PC-9 (cell line): Measurements from ENCODE around the gene ACOXL. TPM values are rescaled to one million over a fixed set of nuclear protein-coding genes. Genes with fewer than 3 reads are reported as not detected.

ENCODE experiments used
- BruUV-seq: library from RNA; stranded (reverse); fragments of 400-500 nt; replicated peaks from 2 replicates; lab custom pipeline; 2021; lab: Mats Ljungman, UMichigan
- CTCF ChIA-PET: fragments of 300-600 bp; sonication (Branson Sonifier 250); formaldehyde crosslinking; loops from one replicate; lab custom pipeline; 2022; ENCODE audit warnings: antibody characterized with exemption; lab: Charles Lee
- POLR2A ChIA-PET: fragments of 300-600 bp; sonication (Branson Sonifier 250); formaldehyde crosslinking; loops from one replicate; lab custom pipeline; 2022; ENCODE audit warnings: antibody characterized with exemption; ENCODE audit not compliant: unreplicated experiment; lab: Charles Lee
- DNase-seq, 2 experiments: peaks; one replicate each; pipeline versions ENCODE4 v3.0.0 to v3.0.0-alpha.2; 2015 to 2022; ENCODE audit warnings: mixed read lengths in 1 of 2
- H2AFZ ChIP-seq: fragments of 200-600 bp; sonication (generic); 2 replicates; pipeline ENCODE4 v1.8.1; 2017; ENCODE audit warnings: antibody characterized with exemption
- H3F3A ChIP-seq: fragments of 200-600 bp; sonication (generic); 2 replicates; pipeline ENCODE4 v1.8.1; 2017; ENCODE audit warnings: antibody characterized with exemption, mild to moderate bottlenecking, low read depth; ENCODE audit not compliant: insufficient read depth
- H3K27ac ChIP-seq: fragments of 200-600 bp; sonication (generic); 2 replicates; pipeline ENCODE4 v1.6.1; 2016; ENCODE audit warnings: mixed run types
- H3K27me3 ChIP-seq: fragments of 200-600 bp; sonication (generic); 2 replicates; pipeline ENCODE4 v1.6.1; 2016; ENCODE audit warnings: low read depth, mixed run types; ENCODE audit not compliant: insufficient read depth
- H3K36me3 ChIP-seq: fragments of 200-600 bp; sonication (generic); 2 replicates; pipeline ENCODE4 v1.6.1; 2016; ENCODE audit warnings: low read depth, mixed run types
- H3K4me1 ChIP-seq: fragments of 200-600 bp; sonication (generic); replicated peaks from 2 replicates; pipeline ENCODE4 v1.6.1; 2016; ENCODE audit warnings: mixed run types; ENCODE audit not compliant: insufficient read depth
- H3K4me2 ChIP-seq: fragments of 200-600 bp; sonication (generic); 2 replicates; pipeline ENCODE4 v1.6.1; 2017; ENCODE audit warnings: mixed run types
- H3K4me3 ChIP-seq: fragments of 200-600 bp; sonication (generic); 2 replicates; pipeline ENCODE4 v1.6.1; 2016; ENCODE audit warnings: mixed run types
- H3K79me2 ChIP-seq: fragments of 200-600 bp; sonication (generic); 2 replicates; pipeline ENCODE4 v1.6.1; 2017; ENCODE audit warnings: low read depth, mixed run types
- H3K9me2 ChIP-seq: fragments of 200-600 bp; sonication (generic); 2 replicates; pipeline ENCODE4 v1.8.1; 2017; ENCODE audit warnings: mild to moderate bottlenecking; ENCODE audit not compliant: insufficient read depth
- H3K9me3 ChIP-seq: fragments of 200-600 bp; sonication (generic); 2 replicates; pipeline ENCODE4 v1.8.1; 2016; ENCODE audit warnings: low read depth; ENCODE audit not compliant: insufficient read depth
- H4K20me1 ChIP-seq: fragments of 200-600 bp; sonication (generic); 2 replicates; pipeline ENCODE4 v1.8.1; 2017; ENCODE audit not compliant: insufficient read depth
- EZH2 ChIP-seq: fragments of 200-600 bp; sonication (generic); IDR thresholded peaks from 2 replicates; pipeline ENCODE4 v1.8.0; 2017; ENCODE audit warnings: antibody characterized with exemption, low read depth
- intact Hi-C: fragments of 100-400 bp; cut with micrococcal nuclease; formaldehyde crosslinking; loops from one replicate; pipeline ENCODE4 v1.10.0; 2022; ENCODE audit not compliant: unreplicated experiment
- total RNA-seq: library from RNA; stranded (reverse); gene quantifications from 2 replicates; pipeline ENCODE4 v1.2.3, GENCODE V29; 2021
- TF ChIP-seq, protein P1 (sequence below): fragments of 200-600 bp; sonication (generic); conservative IDR thresholded peaks from 2 replicates; pipeline ENCODE4 v1.6.1; 2017; ENCODE audit warnings: mixed run types, antibody characterized with exemption, mild to moderate bottlenecking, moderate library complexity

ACOXL gene
- total RNA-seq, 1 experiment from 2014 or later: 10.7 TPM

DNA sequence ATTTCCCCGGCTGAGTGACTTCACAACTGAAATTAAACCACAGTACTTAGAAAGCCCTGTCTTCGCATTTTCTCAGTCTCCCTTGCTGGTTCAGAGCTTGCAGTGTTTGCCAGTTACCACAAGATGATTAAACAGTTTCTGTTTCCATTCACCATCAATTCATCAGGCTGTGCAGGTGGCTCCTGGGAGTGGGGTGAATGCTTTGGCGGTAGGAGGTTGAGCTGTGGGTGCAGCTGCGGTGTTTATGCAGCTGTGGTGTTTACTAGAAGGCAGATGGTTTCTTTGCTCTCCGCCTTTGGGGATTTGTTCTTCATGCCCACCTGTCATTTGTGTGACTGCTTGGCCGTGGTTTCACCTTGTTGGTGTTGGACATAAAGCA lies 16.1 kb downstream of the ACOXL start:
- no peak for TF ChIP-seq EZH2
- TF ChIP-seq, protein P1, sequence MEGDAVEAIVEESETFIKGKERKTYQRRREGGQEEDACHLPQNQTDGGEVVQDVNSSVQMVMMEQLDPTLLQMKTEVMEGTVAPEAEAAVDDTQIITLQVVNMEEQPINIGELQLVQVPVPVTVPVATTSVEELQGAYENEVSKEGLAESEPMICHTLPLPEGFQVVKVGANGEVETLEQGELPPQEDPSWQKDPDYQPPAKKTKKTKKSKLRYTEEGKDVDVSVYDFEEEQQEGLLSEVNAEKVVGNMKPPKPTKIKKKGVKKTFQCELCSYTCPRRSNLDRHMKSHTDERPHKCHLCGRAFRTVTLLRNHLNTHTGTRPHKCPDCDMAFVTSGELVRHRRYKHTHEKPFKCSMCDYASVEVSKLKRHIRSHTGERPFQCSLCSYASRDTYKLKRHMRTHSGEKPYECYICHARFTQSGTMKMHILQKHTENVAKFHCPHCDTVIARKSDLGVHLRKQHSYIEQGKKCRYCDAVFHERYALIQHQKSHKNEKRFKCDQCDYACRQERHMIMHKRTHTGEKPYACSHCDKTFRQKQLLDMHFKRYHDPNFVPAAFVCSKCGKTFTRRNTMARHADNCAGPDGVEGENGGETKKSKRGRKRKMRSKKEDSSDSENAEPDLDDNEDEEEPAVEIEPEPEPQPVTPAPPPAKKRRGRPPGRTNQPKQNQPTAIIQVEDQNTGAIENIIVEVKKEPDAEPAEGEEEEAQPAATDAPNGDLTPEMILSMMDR: no peak
- Histone ChIP-seq H3K9me2 (no peaks in the 10 kb centered on the region), H3K27me3 (no peaks in the 10 kb centered on the region), H3K4me2 (peak overlapping the region; percentile 38; the same call in 1 of the 2 replicates), H2AFZ (no peak overlapping the region), H3F3A (peaks cover 3% of the 10 kb centered on the region; the same call in 1 of the 2 replicates), H3K36me3 (no peaks in the 10 kb centered on the region), H3K4me3 (no peak overlapping the region), H3K4me1 (peaks cover 41% of the 10 kb centered on the region), H3K9me3 (no peaks in the 10 kb centered on the region), H3K27ac (no peak overlapping the region), H3K79me2 (peaks cover 40% of the 10 kb centered on the region), H4K20me1 (no peaks in the 10 kb centered on the region)
- ChIA-PET CTCF (interaction anchor here (0.6 kb wide), 1 partner anchor 633 kb away, joined by 3 read pairs; the partner anchor contains the start of gene MALL), POLR2A (no interaction called here)
- intact Hi-C loops: loop anchor here (10.0 kb wide), 1 partner anchor 956 kb away; no protein-coding TSS in a partner anchor
- DNase-seq: peak; percentile 34 to 42
- no TSS peak for BruUV-seq

DNA sequence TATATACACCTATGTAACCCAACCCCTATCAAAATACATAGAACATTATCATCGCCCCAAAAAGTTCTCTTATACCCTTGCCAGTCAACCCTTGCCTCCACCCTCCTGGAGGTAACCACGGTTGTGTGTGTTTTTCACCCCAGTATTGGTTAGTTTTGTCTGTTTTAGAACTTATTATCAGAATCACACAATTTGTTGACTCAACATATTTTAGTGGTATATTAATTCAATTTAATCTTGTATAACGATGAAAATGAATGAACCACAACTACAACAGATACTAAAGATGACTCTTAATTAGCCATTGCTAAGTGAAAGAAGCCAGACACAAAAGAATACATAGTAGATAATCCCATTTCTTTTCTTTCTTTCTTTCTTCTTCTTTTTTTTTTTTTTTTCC lies 19.3 kb downstream of the ACOXL start:
- Histone ChIP-seq H3K27me3 (no peaks in the 10 kb centered on the region), H3K27ac (no peak overlapping the region), H3K4me1 (peaks cover 23% of the 10 kb centered on the region), H3F3A (no peaks in the 10 kb centered on the region; the same call in 1 of the 2 replicates), H3K9me2 (no peaks in the 10 kb centered on the region), H4K20me1 (no peaks in the 10 kb centered on the region), H3K9me3 (no peaks in the 10 kb centered on the region), H3K4me3 (no peak overlapping the region), H3K36me3 (no peaks in the 10 kb centered on the region), H2AFZ (no peak overlapping the region), H3K79me2 (peaks cover 27% of the 10 kb centered on the region; the same call in 1 of the 2 replicates), H3K4me2 (no peak overlapping the region)
- BruUV-seq: no TSS peak
- ChIA-PET CTCF (no interaction called here), POLR2A (no interaction called here)
- intact Hi-C loops: no loop called here
- TF ChIP-seq, protein P1: no peak
- no peak for TF ChIP-seq EZH2
- no peak for DNase-seq

DNA sequence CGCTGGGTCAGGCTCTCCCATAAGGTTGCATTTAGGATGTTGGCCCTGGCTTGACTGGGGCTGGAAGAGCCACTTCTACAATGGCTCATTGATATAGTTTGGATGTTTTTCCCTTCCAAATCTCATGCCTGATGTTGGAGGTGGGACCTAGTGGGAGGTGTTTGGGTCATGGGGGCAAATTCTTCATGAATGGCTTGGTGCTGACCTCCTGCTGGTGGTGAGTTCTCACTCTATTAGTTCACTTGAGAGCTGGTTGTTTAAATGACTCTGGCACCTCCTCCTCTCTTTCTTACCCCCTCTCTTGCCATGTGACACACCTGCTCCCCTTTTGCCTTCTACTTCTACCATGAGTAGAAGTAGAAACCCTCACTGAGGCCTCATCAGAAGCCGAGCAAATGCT lies 20.5 kb downstream of the ACOXL start:
- BruUV-seq: no TSS peak
- H3K36me3 ChIP-seq: no peaks in the 10 kb centered on the region
- ChIA-PET CTCF (no interaction called here), POLR2A (interaction anchor here (0.6 to 0.9 kb wide), 2 partner anchors 101 to 649 kb away, joined by 5 to 6 read pairs; no protein-coding TSS in a partner anchor)
- no peaks in the 10 kb centered on the region for H3K9me3 ChIP-seq
- H3K9me2 ChIP-seq: no peaks in the 10 kb centered on the region
- H3K27ac ChIP-seq: no peak overlapping the region
- no peak overlapping the region for H3K4me2 ChIP-seq
- no peak overlapping the region for H3K4me3 ChIP-seq
- TF ChIP-seq EZH2: no peak
- TF ChIP-seq, protein P1: no peak
- no peaks in the 10 kb centered on the region for H3K27me3 ChIP-seq
- H3K4me1 ChIP-seq: peaks cover 11% of the 10 kb centered on the region
- H2AFZ ChIP-seq: no peak overlapping the region
- DNase-seq: no peak
- intact Hi-C loops: no loop called here
- H3K79me2 ChIP-seq: peaks cover 27% of the 10 kb centered on the region; the same call in 1 of the 2 replicates
- H4K20me1 ChIP-seq: no peaks in the 10 kb centered on the region
- H3F3A ChIP-seq: no peaks in the 10 kb centered on the region; the same call in 1 of the 2 replicates
